ENCODE data around the gene IQGAP1.

The IQGAP1 gene

GRCh38 chr15:90425726-90426346, 37.8 kb downstream of the IQGAP1 start:
- no peak overlapping the region for H3K4me3 ChIP-seq (ENCODE audit: low read length)
- H3K9ac ChIP-seq (ENCODE audit: low read depth, low read length), result no peak overlapping the region
- no peaks in the 10 kb centered on the region for H3K27me3 ChIP-seq (ENCODE audit: insufficient read depth, low read length)
- H3K27ac ChIP-seq (ENCODE audit: low read length), result no peak overlapping the region
- H3K9me3 ChIP-seq (ENCODE audit: insufficient read depth, low read depth, low read length), result no peaks in the 10 kb centered on the region
- H3K36me3 ChIP-seq (ENCODE audit: insufficient read depth, low read depth, low read length), result peaks cover 18% of the 10 kb centered on the region
- H3K4me1 ChIP-seq (ENCODE audit: insufficient read depth, low read length), result peaks cover 7% of the 10 kb centered on the region

- H3K27me3 ChIP-seq (ENCODE audit: insufficient read depth, low read length), result no peaks in the 10 kb centered on the region
- peaks cover 4% of the 10 kb centered on the region; the same call in 1 of the 2 replicates for H3K4me1 ChIP-seq (ENCODE audit: insufficient read depth, low read length)
- H3K9ac ChIP-seq (ENCODE audit: low read depth, low read length), result no peak overlapping the region
- H3K9me3 ChIP-seq (ENCODE audit: insufficient read depth, low read depth, low read length), result no peaks in the 10 kb centered on the region
- H3K4me3 ChIP-seq (ENCODE audit: low read length), result no peak overlapping the region
- H3K27ac ChIP-seq (ENCODE audit: low read length), result no peak overlapping the region
- H3K36me3 ChIP-seq (ENCODE audit: insufficient read depth, low read depth, low read length), result peaks cover 18% of the 10 kb centered on the region
Measured at GRCh38 chr15:90427185-90427584, 39.1 kb downstream of the IQGAP1 start.

DNA sequence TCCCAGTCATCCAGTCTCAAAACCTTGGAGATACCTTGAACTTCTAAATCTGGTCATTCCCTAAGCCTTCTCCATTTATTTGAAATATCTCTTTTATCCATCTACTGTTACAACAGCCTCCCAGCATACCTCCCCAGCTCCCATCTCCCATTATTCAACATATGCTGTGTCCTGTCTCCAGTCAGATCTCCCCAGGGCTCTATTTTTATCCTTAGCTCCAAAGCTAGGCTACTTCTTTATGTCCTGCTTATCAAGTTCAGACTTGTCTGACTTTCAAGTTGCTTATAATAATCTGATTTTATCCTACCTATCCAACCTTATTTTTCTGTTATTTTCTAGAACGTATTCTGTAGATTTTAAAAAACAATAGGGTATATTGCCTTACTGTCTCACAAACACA, 44.2 kb downstream of the IQGAP1 start:
- H3K9me3 ChIP-seq (ENCODE audit: insufficient read depth, low read depth, low read length), result no peaks in the 10 kb centered on the region
- H3K27ac ChIP-seq (ENCODE audit: low read length), result no peak overlapping the region
- no peaks in the 10 kb centered on the region for H3K27me3 ChIP-seq (ENCODE audit: insufficient read depth, low read length)
- no peak overlapping the region for H3K4me3 ChIP-seq (ENCODE audit: low read length)
- H3K9ac ChIP-seq (ENCODE audit: low read depth, low read length), result no peak overlapping the region
- H3K36me3 ChIP-seq (ENCODE audit: insufficient read depth, low read depth, low read length), result peaks cover 31% of the 10 kb centered on the region; the same call in 1 of the 2 replicates
- H3K4me1 ChIP-seq (ENCODE audit: insufficient read depth, low read length), result no peaks in the 10 kb centered on the region

- Histone ChIP-seq H3K36me3 (ENCODE audit: insufficient read depth, low read depth, low read length) (peaks cover 28% of the 10 kb centered on the region), H3K27ac (ENCODE audit: low read length) (no peak overlapping the region)
Measured at GRCh38 chr15:90435652-90436337, 47.8 kb downstream of the IQGAP1 start.

GRCh38 chr15:90436952-90437351, 48.9 kb downstream of the IQGAP1 start:
- Histone ChIP-seq H3K36me3 (ENCODE audit: insufficient read depth, low read depth, low read length) (peaks cover 38% of the 10 kb centered on the region), H3K27me3 (ENCODE audit: insufficient read depth, low read length) (no peaks in the 10 kb centered on the region), H3K9ac (ENCODE audit: low read depth, low read length) (no peak overlapping the region), H3K4me3 (ENCODE audit: low read length) (no peak overlapping the region), H3K9me3 (ENCODE audit: insufficient read depth, low read depth, low read length) (no peaks in the 10 kb centered on the region), H3K4me1 (ENCODE audit: insufficient read depth, low read length) (no peaks in the 10 kb centered on the region), H3K27ac (ENCODE audit: low read length) (no peak overlapping the region)

More at GRCh38 chr15:90435652-90436337, 47.8 kb downstream of the IQGAP1 start:
- H3K4me1 ChIP-seq (ENCODE audit: insufficient read depth, low read length), result no peaks in the 10 kb centered on the region
- H3K9ac ChIP-seq (ENCODE audit: low read depth, low read length), result no peak overlapping the region
- H3K9me3 ChIP-seq (ENCODE audit: insufficient read depth, low read depth, low read length), result no peaks in the 10 kb centered on the region
- H3K4me3 ChIP-seq (ENCODE audit: low read length), result no peak overlapping the region
- no peaks in the 10 kb centered on the region for H3K27me3 ChIP-seq (ENCODE audit: insufficient read depth, low read length)

DNA sequence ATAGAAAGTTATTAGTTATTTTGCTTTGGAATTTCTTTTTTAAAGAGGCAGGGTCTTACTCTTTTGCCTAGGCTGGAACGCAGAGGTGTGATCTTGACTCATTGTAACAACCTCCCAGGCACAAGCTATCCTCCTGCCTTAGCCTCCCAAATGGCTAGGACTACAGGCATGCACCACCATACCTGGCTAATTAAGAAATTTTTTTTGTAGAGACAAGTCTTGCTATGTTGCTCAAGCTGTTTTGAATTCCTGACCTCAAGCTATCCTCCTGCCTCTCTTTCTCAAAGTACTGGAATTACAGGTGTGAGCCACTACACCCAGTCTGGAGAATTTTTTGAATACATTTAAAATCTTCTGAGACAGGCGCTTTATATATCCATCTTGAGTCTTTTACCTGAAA, 49.5 kb downstream of the IQGAP1 start:
- H3K27me3 ChIP-seq (ENCODE audit: insufficient read depth, low read length), result no peaks in the 10 kb centered on the region
- no peak overlapping the region for H3K27ac ChIP-seq (ENCODE audit: low read length)
- peaks cover 43% of the 10 kb centered on the region for H3K36me3 ChIP-seq (ENCODE audit: insufficient read depth, low read depth, low read length)
- no peaks in the 10 kb centered on the region for H3K9me3 ChIP-seq (ENCODE audit: insufficient read depth, low read depth, low read length)
- H3K4me3 ChIP-seq (ENCODE audit: low read length), result no peak overlapping the region
- H3K4me1 ChIP-seq (ENCODE audit: insufficient read depth, low read length), result no peaks in the 10 kb centered on the region
- no peak overlapping the region for H3K9ac ChIP-seq (ENCODE audit: low read depth, low read length)

DNA sequence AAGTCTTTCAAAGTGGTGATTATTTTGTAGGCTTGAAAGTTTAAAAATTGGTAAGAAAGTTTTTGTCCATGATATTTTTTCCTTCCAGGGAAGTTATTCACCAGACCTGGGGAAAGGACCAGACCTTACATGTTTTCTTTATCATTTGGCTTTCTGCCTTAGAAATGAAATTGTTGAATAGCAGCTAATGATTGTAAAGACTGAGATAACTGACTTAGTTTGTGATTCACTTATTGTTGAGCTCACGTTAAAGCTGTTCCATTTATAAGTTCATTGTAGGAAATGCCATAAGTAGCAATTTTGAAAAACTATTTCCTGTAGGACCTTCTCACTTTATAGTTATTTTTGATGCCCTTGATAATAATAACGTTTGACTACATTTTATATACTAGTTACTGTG, 51.9 kb downstream of the IQGAP1 start:
- H3K9me3 ChIP-seq (ENCODE audit: insufficient read depth, low read depth, low read length), result no peaks in the 10 kb centered on the region
- H3K9ac ChIP-seq (ENCODE audit: low read depth, low read length), result no peak overlapping the region
- H3K4me1 ChIP-seq (ENCODE audit: insufficient read depth, low read length), result no peaks in the 10 kb centered on the region
- peaks cover 47% of the 10 kb centered on the region for H3K36me3 ChIP-seq (ENCODE audit: insufficient read depth, low read depth, low read length)
- no peaks in the 10 kb centered on the region for H3K27me3 ChIP-seq (ENCODE audit: insufficient read depth, low read length)
- H3K4me3 ChIP-seq (ENCODE audit: low read length), result no peak overlapping the region
- H3K27ac ChIP-seq (ENCODE audit: low read length), result no peak overlapping the region

- Histone ChIP-seq H3K9me3 (ENCODE audit: insufficient read depth, low read depth, low read length) (no peaks in the 10 kb centered on the region), H3K9ac (ENCODE audit: low read depth, low read length) (no peak overlapping the region), H3K4me1 (ENCODE audit: insufficient read depth, low read length) (no peaks in the 10 kb centered on the region), H3K27ac (ENCODE audit: low read length) (no peak overlapping the region), H3K36me3 (ENCODE audit: insufficient read depth, low read depth, low read length) (peaks cover 53% of the 10 kb centered on the region), H3K27me3 (ENCODE audit: insufficient read depth, low read length) (no peaks in the 10 kb centered on the region), H3K4me3 (ENCODE audit: low read length) (no peak overlapping the region)
Measured at GRCh38 chr15:90441027-90441426, 53.0 kb downstream of the IQGAP1 start.

DNA sequence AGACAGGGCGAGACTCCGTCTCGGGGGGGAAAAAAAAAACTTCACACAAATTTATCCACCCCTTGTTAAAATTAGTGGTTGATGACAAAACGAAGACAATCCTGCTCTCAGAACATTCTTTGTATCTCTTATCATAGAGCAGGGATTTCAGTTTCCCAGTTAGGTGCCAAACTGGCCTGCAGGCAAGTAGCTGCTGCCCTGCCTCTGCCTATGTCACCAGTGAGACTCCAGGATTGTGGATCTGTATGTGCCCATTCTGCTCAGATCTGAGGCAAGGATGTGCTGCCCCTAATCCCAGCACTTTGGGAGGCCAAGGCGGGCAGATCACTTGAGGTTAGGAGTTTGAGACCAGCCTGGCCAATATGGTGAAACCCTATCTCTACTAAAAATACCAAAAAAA, 54.4 kb downstream of the IQGAP1 start:
- H3K4me3 ChIP-seq (ENCODE audit: low read length), result no peak overlapping the region
- no peaks in the 10 kb centered on the region for H3K4me1 ChIP-seq (ENCODE audit: insufficient read depth, low read length)
- peaks cover 60% of the 10 kb centered on the region for H3K36me3 ChIP-seq (ENCODE audit: insufficient read depth, low read depth, low read length)
- no peak overlapping the region for H3K27ac ChIP-seq (ENCODE audit: low read length)
- H3K9me3 ChIP-seq (ENCODE audit: insufficient read depth, low read depth, low read length), result no peaks in the 10 kb centered on the region
- H3K27me3 ChIP-seq (ENCODE audit: insufficient read depth, low read length), result no peaks in the 10 kb centered on the region
- no peak overlapping the region for H3K9ac ChIP-seq (ENCODE audit: low read depth, low read length)

- Histone ChIP-seq H3K9me3 (ENCODE audit: insufficient read depth, low read depth, low read length) (no peaks in the 10 kb centered on the region), H3K27me3 (ENCODE audit: insufficient read depth, low read length) (no peaks in the 10 kb centered on the region), H3K4me3 (ENCODE audit: low read length) (no peak overlapping the region), H3K4me1 (ENCODE audit: insufficient read depth, low read length) (peaks cover 8% of the 10 kb centered on the region), H3K9ac (ENCODE audit: low read depth, low read length) (no peak overlapping the region), H3K27ac (ENCODE audit: low read length) (no peak overlapping the region), H3K36me3 (ENCODE audit: insufficient read depth, low read depth, low read length) (peaks cover 63% of the 10 kb centered on the region)
Measured at GRCh38 chr15:90449206-90449735, 61.2 kb downstream of the IQGAP1 start.

- no peaks in the 10 kb centered on the region for H3K27me3 ChIP-seq (ENCODE audit: insufficient read depth, low read length)
- peaks cover 11% of the 10 kb centered on the region for H3K4me1 ChIP-seq (ENCODE audit: insufficient read depth, low read length)
- H3K36me3 ChIP-seq (ENCODE audit: insufficient read depth, low read depth, low read length), result peaks cover 67% of the 10 kb centered on the region
- peak overlapping the region; percentile 18; the same call in 1 of the 2 replicates for H3K4me3 ChIP-seq (ENCODE audit: low read length)
- no peak overlapping the region for H3K27ac ChIP-seq (ENCODE audit: low read length)
- no peak overlapping the region; the same call in 1 of the 2 replicates for H3K9ac ChIP-seq (ENCODE audit: low read depth, low read length)
- no peaks in the 10 kb centered on the region for H3K9me3 ChIP-seq (ENCODE audit: insufficient read depth, low read depth, low read length)
Measured at GRCh38 chr15:90451053-90451850, 63.2 kb downstream of the IQGAP1 start.
